ENCODE data around the gene ARL3.
"Not testable (repeated sequence)": the region's sequence is repeated elsewhere in the genome, so short reads cannot be mapped to it uniquely, and the experiment has no call there.

ARL3 gene

DNA sequence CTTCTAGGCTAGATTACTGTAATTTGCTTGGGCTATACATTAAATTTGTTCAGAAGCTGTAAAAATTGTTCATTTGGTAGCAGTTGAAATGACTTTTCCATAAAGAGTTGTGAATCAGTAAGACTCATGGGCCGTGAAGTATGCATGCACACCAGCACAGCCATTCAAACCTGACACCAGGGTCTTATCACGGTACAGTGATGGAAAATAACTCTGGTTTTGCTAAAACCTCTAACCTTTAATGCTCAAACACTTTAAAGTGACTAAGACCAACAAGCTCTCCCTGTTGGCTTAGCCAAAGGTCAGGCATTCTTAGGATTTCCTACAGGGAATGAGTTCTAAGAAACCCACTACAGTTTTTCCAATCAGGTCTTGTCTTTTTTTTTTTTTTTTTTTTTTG, 11.5 kb downstream of the ARL3 start:
- DNase-seq (ENCODE audit: low spot score), result no peak

DNA sequence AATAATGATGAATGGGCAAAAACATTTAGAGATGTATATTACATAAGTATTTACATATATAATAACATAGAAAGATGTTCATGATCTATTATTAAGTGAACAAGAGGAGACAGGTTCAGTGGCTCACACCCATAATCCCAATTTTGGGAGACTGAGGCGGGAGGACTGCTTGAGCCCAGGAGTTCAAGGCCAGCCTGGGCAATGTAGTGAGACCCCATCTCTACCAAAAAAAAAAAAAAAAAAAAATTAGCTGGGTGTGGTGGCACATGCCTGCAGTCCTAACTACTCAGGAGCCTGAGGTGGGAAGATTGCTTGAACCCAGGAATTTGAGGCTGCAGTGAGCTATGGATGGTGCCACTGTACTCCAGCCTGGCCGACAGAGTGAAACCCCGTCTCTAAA, 12.4 kb downstream of the ARL3 start:
- no peak for DNase-seq (ENCODE audit: low spot score)

DNA sequence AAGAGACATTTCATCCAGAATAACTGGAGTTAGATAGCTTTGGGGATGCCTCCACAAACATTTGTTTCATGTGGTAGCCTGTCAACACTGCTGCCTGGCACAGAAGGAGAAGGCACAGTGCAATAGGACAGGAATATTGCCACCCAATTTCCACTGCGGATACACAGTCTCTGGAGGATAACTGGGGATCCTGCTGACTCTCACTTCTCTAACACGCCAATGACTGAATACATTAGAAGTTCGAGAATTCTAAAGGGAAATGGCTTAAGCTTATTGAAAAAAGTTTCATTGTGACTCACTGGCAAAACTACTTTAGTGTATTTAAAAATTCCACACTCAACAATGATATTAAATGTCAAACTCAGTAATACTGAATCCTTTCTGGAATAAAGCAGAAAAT, 12.9 kb downstream of the ARL3 start:
- no peak for DNase-seq (ENCODE audit: low spot score)

DNA sequence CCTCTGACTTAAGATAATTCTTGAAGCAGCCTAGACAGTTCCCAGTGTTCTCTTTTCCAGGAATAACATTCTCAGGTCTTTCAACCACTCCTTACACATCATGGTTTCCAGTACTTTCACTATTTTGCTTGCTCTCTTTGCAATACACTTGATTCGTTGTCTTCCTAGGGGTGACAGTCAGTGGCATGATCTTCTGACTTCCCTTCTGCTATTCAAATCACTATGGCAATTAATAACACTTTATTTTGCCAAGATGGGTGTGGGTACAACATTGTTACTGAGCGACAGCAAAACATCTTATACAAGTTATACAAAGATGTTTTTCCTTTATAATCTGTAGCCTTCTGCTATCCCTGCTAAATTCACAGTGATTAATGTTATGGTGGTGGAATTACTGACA, 15.3 kb downstream of the ARL3 start:
- no peak for DNase-seq (ENCODE audit: low spot score)

DNA sequence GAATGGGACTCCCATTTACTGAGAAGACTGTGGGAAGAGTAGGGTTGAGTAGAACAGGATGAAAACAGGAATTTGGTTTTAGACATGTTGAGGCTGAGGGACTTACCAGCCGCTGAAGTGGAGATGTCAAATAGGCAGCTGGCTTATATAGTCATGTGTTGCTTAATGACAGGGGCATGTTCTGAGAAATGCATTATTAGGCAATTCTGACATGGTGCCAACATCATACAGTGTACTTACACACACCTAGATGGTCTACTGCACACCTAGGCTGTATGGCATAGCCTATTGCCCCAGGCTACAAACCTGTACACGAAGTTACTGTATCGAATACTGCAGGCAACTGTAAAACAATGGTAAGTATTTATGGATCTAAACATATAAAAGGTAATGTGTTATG, 17.5 kb downstream of the ARL3 start:
- no peak for DNase-seq (ENCODE audit: low spot score)

DNA sequence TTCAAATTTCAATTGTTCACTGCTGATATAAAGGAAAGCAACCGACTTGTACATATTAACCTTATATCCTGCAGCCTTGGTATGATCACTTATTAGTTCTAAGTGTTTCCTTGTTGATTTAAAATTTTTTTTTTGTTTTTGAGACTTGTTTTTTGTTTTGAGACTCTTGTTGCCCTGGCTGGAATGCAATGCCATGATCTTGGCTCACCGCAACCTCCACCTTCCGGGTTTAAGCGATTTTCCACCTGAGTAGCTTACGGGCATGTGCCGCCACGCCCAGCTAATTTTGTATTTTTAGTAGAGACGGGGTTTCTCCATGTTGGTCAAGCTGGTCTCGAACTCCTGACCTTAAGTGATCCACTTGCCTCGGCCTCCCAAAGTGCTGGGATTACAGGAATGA, 18.8 kb downstream of the ARL3 start:
- DNase-seq (ENCODE audit: low spot score), result not testable (repeated sequence)

DNA sequence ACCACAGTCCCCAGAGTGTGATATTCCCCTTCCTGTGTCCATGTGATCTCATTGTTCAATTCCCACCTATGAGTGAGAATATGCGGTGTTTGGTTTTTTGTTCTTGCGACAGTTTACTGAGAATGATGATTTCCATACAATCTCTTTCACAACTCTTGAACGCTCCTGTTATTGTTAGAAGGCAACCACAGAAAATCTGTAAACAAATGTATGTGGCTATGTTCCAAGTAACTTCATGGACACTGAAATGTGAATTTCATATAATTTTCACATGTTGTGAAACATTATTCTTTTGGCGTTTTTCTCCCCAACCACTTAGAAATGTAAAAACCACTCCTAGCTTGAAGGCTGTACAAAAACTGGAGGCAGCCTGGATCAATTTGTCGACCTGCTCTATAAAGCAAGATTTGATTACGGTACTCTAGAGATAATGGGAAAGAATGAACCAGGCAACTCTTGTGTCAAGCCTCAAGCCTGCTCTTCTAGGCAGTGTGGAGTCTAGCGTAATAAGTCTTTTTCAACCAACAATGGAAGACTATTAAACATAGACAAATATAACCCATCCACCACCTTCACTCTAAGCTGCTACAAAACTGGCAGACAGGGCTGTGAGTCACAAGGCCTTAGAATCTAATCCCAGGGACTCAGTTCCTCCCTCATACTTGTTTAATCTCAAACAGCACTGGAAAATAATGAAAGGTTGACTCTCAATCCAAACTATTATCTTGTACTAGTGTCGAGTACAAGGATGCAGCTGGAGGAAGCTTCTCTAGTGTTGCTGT, 22.7 kb downstream of the ARL3 start:
- no peak for DNase-seq (ENCODE audit: low spot score)

DNA sequence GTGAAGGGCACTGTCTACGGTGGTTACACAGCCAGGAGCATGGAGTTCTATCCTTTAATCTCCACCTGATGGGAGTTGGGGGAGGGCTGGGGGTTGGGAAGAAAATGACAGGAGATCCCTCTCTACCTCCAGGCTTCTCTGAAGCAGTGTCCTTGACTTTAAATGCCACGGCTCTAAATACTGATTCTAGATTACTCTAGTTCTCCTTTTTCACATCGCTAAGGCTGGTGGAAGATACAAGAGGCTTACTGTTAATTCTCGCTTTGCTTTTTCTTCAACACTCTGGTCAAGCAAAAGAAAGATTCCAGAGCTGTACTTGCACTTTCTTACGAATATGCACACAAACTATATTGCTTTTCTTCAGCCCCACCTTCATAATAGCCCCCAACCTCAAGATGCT, 30.5 kb downstream of the ARL3 start:
- DNase-seq (ENCODE audit: low spot score), result no peak

DNA sequence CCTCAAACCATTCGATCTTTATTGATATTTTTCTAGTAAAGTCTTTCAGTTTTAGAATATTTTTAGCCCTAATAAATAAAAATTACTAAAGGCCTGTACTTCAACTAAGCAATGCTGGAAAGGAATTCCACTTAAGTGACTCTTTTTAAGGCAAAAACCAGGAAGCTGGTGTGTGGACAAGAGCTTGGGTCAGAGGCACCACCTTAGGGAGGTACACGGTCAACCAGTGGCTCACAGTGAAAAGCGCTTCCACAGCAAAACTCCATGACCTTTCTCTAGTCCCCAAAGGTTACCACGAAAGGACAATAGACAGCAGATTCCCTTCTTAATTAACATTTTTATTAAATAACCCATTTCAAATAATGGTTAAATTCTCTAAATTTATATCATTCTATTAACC, 31.2 kb downstream of the ARL3 start:
- no peak for DNase-seq (ENCODE audit: low spot score)

DNA sequence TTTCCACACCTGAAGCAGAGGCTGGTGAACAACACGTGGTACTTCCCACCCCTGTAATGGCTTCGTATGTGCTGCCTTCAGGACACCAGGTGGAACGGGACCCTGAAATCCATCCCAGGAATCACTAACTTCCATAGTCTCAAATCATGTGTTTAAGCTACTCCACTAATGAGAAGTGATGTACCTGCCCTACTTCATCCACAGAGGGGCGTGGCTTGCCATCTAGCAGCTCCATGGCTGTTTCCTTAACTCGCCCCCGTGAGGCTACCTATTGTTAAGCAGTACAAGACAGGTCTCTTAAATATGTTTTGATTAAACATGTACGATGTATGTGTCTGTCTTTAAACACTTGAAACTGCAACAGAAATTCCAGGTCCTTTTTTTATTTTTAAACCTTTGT, 31.8 kb downstream of the ARL3 start:
- DNase-seq (ENCODE audit: low spot score), result no peak

DNA sequence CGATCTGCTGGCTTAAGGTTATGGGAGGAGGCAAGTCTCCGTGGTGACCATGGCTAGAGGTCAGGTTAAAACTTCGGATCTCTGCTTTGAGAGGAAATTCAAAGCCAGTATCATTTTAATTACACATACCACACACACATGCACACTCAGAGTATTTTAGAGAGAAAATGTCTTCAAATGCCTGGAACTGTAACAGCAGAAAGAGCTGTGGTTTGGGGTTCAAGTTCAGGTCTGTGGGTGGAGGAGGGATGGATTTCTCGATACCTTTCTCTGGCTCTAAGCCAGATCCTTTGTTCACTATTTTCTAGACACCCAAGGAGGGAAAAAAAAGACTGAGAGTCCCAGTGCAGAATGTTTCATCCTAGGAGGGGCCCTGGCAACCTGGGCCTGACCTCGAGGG, 32.5 kb downstream of the ARL3 start:
- no peak for DNase-seq (ENCODE audit: low spot score)

DNA sequence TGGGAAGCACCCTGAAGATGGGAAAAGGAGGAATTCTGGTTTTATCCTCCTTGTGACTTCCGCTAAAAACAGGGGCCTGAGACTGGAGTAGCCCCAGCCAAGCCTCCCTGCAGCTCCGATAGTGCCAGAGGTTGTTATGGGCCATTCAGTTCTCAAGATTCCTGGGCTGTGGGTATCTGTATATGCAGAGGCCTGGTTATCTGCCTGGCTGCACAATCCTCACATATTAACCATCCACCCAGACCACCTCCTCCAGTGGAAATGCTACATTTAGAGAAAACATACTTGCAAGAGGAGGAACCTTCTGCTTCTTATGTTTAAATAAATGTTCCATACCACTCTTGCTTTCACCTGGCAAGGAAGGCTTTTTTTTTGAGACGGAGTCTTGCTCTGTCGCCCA, 34.6 kb downstream of the ARL3 start:
- no peak for DNase-seq (ENCODE audit: low spot score)

DNA sequence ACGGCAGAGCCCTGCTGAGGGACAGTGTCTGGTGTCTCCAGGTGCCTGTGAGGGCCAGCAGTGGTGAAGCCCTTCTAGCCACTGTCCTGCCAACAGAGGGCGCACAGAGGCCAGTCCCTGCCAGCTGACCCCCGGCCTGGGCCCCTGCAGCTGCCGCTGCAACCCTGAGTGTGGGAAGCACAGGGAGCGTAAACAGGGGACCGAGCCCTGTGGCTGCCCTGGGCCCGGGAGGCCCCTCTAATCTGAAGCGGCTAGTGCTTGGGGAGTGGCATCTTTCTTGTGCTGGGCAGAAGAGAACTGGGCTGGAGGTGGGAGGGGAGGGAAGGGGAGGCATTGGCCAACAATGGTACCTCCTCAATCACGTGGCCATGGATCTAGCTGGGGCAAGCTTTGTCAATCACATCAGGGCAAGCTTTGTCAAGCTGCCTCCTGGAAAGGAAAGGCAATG, 35.3 kb downstream of the ARL3 start:
- peak; percentile 75 for DNase-seq (ENCODE audit: low spot score)

DNA sequence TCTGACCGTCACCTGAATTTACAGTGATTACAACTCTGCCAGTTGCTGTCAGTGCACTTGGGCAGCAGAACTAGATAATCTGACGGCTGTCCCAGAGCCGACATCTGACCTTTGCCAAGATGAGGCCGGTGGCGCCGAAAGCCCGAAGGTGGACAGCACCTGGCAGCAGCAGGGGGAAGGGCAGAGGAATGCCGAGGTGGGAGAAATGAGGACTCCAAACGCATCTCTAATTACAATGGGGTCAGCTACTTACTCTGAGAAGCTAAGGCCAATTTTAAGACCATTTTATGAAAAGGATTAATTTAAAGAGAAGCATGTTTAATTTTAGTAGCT, 36.2 kb downstream of the ARL3 start:
- DNase-seq (ENCODE audit: low spot score), result no peak

DNA sequence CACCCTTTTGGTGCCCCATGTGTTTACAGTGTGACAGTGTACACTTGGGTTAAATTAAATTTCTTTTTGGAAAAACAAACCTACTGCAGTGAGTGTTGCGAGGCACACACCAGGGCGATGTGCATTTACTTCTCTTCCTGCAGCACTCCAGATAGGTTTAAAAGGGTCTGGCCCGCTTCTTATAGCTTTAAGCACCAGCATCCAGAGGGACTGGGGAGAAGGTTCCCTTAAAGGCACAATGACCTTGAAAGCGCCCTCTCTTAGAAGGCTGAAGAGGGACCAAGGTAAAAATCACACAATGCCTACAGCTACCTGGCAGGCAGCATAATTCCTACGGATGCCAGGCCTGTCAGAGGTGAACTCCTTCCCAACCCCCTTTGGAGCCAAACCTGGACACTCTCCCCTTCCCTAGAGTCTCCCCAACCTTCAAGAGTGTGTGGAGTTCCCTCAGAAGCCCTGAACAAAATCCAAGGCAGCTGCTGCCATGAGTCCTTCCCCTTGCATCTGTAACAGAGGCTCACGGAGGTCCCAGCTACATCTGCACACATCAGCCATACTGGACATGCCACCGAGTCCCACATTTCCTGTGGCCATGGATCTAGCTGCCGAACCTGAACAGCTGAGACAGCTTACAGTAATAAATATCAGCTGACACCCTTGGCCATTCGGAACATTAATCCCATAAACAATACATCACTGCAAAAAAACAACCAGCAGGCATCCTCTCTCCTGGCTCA, 36.7 kb downstream of the ARL3 start:
- no peak for DNase-seq (ENCODE audit: low spot score)

DNA sequence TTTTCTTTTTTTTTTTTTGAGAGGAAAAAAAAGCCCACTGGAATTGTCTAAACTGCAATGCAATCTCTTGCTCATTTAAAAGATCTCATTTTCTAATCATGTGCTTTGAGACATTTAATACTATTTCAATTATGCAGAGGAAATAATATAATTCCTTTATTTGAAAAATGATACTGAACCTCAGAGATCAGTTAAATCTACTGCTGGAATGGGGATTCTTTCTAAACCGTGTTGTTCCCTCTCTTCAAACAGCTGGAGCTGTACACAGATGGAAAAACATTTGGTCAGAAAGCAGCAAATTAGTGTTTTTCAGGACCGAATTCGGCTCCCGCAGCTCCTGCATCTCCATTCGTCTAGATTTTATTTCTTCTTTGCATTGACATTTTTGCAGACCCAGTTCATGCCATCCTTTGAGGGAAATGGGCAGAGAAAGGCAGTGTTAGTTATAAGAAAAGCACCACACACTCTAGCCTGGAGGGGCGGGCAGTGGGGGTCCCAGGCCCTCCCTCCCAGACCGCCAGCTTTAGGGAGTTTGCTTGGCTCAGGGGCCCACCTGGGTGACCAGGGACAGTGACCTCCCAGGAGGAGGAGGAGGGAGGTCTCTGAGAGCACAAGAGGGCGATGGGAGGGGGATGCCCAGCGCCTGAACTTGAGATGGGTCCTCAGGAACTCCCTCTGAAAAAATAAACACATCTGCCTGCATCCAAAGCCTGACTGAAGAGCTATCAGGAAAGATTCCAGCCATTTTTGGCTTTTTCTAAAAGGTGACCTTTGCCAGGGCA, 37.5 kb downstream of the ARL3 start:
- DNase-seq (ENCODE audit: low spot score), result no peak

DNA sequence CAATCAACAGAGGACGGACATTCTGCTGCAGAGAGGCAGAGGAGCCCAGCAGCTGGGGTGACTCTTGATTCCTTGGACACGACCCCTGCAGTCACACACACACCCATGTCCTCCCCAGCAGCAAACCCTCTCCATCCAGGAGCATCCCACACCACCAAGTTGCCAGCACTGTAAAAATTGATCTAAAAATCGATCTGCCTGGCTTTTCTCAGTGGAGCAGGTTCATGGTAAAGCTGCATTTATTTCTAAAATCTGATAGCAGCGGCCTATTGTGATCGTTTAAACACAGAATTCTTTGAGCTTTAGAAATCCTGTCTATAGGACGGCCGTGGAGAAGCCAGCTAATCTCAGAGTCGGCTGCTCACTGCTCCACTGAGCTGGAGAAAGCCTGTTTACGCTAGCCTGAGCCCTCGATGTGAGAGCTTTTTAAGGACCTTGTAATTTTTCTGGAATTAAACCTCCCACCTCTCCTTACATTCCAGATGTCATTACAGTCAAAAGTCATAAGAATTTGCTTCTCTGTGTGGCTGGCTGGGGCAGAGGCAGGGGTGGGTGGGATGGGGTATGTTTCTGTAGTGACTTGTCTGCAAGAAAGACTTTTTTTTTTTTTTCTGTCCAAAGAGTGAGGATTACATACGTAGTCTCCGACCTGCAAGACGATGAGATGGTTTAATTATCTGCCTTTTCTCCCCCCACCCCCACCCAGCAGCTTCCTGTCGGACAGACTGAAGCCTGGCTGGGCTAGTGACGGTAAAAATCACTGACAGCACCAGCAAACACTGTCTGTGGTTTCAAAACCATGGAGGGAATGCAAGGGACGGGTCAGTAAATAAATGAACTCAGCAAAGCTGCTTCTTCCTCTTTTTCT, 38.3 kb downstream of the ARL3 start:
- DNase-seq (ENCODE audit: low spot score), result no peak

DNA sequence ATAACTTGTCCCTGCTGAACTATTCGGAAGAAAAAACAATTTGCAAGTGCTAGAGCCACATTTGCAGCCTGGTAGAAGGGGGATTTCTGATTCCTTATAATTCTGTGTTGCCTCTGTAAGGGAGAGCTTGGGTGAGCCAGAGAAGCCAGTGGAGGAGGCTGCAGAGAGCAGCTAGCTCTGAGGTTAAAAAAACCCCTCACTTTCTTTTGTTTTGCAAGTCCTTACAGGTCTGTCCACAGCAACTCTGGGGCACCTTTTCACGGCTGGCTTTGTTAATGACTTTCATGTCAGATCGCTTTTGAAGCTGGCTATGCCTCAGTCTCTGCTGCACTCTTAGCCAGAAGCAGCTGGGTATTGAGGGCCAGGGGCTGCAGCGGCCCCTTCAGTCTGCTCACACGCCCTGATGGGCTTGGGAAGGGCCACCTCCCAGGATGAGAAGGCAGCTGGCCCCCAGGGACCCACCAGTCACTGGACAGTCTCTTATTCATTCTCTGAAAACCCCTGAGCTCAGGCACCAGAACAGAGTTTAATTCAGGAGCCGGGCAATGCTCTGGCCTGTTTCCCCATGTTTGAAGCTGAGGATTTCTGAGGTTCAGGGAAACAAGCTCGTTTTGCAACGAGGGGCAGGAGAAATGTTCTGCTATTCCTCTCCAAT, 39.1 kb downstream of the ARL3 start:
- DNase-seq (ENCODE audit: low spot score), result no peak

DNA sequence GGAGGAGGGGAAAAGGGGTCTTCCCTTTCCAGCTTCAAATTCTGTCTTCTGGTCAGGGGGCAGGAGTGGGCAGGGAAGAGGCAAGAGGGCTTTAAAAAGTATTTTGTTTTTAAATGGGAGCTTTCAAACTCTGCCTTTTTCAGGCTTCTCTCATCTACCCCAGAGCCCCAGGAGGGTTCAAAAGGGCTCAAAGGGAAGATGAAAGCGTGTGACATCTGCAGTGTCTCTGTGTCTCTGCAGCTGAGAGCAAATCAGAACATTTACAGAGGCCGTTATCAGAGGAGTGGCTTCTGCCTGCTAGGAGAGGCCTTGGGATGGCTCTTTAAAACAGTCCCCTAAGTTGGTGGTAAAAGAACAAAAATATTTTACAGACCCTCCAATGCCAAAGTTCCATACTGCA, 39.6 kb downstream of the ARL3 start:
- no peak for DNase-seq (ENCODE audit: low spot score)

DNA sequence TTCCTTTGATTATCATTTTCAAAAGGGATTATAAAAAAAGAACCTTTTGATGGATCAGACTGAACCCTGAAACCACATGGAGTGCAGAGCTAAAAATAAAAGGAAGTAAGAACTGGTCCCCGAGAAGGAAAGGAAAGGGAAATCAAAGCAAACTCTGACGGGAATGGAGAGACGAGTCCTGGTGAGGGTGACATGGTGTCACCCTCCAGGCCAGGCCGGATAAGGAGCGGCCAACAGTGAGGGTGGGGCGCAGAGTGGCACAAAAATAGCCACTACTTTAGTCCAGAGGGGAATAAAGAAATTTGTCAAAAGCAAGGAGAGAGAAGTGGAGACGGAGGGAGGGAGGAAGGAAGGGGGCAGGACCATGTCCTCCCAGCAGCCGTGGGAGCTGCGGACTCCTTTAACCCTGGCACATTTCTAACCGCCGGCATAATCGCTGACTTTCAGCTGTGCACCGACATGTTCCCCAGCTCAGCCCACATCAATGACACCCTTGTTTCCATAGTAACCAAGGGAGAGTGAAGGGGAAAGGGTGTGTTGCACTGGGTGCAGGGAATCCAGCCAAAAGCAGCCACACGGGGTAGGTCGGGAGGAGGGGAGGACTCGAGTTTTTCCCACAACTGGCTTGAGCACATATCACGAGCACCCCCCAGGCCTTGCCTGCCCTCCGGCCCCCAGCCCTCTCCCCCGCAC, 40.2 kb downstream of the ARL3 start:
- peak; percentile 86 for DNase-seq (ENCODE audit: low spot score)

DNA sequence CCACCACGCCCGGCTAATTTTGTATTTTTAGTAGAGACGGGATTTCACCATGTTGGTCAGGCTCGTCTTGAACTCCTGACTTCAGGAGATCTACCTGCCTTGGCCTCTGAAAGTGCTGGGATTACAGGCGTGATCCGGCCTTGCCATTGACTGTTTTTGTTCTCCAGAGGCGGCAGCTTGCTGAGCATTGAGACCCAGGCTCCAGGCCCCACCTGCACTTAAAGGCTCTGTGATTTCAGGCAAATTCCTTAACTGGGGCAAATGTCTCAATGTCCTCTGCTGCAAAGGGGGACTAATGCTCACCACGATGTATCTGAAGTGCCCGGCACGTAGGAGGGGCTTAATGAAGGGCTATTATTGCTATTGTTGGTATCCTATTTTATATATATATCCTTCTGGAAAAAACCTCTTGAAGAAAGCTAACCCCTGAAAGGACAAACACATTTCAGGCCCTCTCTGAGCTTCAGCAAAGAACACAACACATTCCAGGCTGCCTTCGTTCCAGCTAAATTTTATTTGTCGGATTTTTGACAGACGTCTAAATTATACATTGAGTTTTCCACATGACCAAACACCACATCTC, 40.9 kb downstream of the ARL3 start:
- DNase-seq (ENCODE audit: low spot score), result no peak
